Measurements from ENCODE around the gene ASPHD1.
"Not testable (repeated sequence)": the region's sequence is repeated elsewhere in the genome, so short reads cannot be mapped to it uniquely, and the experiment has no call there.

DNA sequence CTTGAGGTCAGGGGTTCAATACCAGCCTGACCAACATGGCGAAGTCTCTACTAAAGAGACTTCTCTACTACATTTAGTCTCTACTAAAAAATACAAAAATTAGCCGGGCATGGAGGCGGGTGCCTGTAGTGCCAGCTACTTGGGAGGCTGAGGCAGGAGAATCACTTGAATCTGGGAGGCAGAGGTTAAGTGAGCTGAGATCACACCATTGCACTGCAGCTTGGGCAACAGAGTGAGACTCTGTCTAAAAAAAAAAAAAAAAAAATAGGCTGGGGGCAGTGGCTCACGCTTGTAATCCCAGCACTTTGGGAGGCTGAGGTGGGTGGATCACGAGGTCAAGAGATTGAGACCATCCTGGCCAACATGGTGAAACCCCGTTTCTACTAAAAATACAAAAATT lies 9.6 kb downstream of the ASPHD1 start:
- TF ChIP-seq, protein P1, sequence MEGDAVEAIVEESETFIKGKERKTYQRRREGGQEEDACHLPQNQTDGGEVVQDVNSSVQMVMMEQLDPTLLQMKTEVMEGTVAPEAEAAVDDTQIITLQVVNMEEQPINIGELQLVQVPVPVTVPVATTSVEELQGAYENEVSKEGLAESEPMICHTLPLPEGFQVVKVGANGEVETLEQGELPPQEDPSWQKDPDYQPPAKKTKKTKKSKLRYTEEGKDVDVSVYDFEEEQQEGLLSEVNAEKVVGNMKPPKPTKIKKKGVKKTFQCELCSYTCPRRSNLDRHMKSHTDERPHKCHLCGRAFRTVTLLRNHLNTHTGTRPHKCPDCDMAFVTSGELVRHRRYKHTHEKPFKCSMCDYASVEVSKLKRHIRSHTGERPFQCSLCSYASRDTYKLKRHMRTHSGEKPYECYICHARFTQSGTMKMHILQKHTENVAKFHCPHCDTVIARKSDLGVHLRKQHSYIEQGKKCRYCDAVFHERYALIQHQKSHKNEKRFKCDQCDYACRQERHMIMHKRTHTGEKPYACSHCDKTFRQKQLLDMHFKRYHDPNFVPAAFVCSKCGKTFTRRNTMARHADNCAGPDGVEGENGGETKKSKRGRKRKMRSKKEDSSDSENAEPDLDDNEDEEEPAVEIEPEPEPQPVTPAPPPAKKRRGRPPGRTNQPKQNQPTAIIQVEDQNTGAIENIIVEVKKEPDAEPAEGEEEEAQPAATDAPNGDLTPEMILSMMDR (IDR thresholded peaks at IDR 0.05), result not testable (repeated sequence)
- TF ChIP-seq POLR2A (IDR thresholded peaks at IDR 0.05), result not testable (repeated sequence)

Measured in heart left ventricle (tissue), 13 donors.